ENCODE results near the gene TMEM18. TPM values are rescaled to one million over a fixed set of nuclear protein-coding genes. Genes with fewer than 3 reads are reported as not detected.

Gene TMEM18
- polyA plus RNA-seq (2011; rRNA removed) (29.8 and 40.9 TPM in 2 replicates), polyA minus RNA-seq (2011; rRNA and poly(A)+ RNA removed) (9.4 and 10.8 TPM in 2 replicates)

- peak within 1 kb of the TSS; percentile 99 for H3K4me3 ChIP-seq (ENCODE audit: low read depth, low read length)
- no peaks in the 10 kb centered on the region; the same call in 1 of the 2 replicates for H3K9me3 ChIP-seq (ENCODE audit: control insufficient read depth, insufficient read depth, low read length)
- POLR2A ChIA-PET, result interaction anchor here (0.7 to 1.3 kb wide), 5 partner anchors 10 to 1177 kb away, joined by 3 to 6 read pairs (median 4); no protein-coding TSS in a partner anchor
- H3K27ac ChIP-seq (ENCODE audit: low read depth, low read length), result peak within 1 kb of the TSS; percentile 99
- CTCF ChIA-PET, result interaction anchor here (0.6 to 2.4 kb wide), 4 partner anchors 10 to 869 kb away, joined by 3 to 15 read pairs (median 6); no protein-coding TSS in a partner anchor
- peak; percentile 99 for DNase-seq (ENCODE audit: low read depth, low spot score)
- no peaks in the 10 kb centered on the region for H3K27me3 ChIP-seq (ENCODE audit: control insufficient read depth, insufficient read depth, low read length)
- TF ChIP-seq, protein P1, sequence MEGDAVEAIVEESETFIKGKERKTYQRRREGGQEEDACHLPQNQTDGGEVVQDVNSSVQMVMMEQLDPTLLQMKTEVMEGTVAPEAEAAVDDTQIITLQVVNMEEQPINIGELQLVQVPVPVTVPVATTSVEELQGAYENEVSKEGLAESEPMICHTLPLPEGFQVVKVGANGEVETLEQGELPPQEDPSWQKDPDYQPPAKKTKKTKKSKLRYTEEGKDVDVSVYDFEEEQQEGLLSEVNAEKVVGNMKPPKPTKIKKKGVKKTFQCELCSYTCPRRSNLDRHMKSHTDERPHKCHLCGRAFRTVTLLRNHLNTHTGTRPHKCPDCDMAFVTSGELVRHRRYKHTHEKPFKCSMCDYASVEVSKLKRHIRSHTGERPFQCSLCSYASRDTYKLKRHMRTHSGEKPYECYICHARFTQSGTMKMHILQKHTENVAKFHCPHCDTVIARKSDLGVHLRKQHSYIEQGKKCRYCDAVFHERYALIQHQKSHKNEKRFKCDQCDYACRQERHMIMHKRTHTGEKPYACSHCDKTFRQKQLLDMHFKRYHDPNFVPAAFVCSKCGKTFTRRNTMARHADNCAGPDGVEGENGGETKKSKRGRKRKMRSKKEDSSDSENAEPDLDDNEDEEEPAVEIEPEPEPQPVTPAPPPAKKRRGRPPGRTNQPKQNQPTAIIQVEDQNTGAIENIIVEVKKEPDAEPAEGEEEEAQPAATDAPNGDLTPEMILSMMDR (IDR thresholded peaks at IDR 0.05; ENCODE audit: low read depth, low read length), result peak; percentile 30
These were observed at the start of gene TMEM18 for GRCh38 chr2:677056-677958. Gene TMEM18 (minus strand): TSS chr2:677406. CDS start chr2:677345, 61 bp downstream.

DNA sequence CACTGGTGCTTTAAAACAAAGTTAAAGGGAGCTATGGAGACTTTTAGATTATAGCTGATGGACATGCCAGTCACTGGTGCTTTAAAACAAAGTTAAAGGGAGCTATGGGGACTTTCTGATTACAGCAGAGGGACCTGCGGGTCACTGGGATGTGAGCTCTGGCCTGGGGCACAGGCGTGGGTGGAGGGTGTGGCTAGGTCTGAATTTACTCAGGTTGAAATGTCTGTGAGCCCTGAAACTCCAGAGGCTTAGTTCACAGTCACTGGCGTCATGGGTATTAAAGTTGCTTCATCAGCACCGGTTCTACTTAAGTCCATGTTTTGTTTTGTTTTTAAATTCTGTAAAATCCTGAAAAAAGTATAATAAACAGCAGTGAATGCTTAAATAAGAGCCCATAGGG is 49.0 kb upstream of the TMEM18 start:
- DNase-seq (ENCODE audit: low read depth, low spot score), result no peak
- H3K9me3 ChIP-seq (ENCODE audit: control insufficient read depth, insufficient read depth, low read length), result peaks cover 3% of the 10 kb centered on the region; the same call in 1 of the 2 replicates
- H3K27me3 ChIP-seq (ENCODE audit: control insufficient read depth, insufficient read depth, low read length), result no peaks in the 10 kb centered on the region
- ChIA-PET CTCF (interaction anchor here (1.2 kb wide), 1 partner anchor 11 kb away, joined by 4 read pairs; no protein-coding TSS in a partner anchor), POLR2A (no interaction called here)
- no peak overlapping the region for H3K27ac ChIP-seq (ENCODE audit: low read depth, low read length)
- TF ChIP-seq, protein P1 (IDR thresholded peaks at IDR 0.05; ENCODE audit: low read depth, low read length), result no peak
- no peak overlapping the region for H3K4me3 ChIP-seq (ENCODE audit: low read depth, low read length)

- DNase-seq (ENCODE audit: low read depth, low spot score), result no peak
- TF ChIP-seq, protein P1 (IDR thresholded peaks at IDR 0.05; ENCODE audit: low read depth, low read length), result no peak
- ChIA-PET POLR2A (no interaction called here), CTCF (interaction anchor here (0.7 to 1.2 kb wide), 3 partner anchors 10 to 825 kb away, joined by 4 read pairs; no protein-coding TSS in a partner anchor)
- Histone ChIP-seq H3K27me3 (ENCODE audit: control insufficient read depth, insufficient read depth, low read length) (no peaks in the 10 kb centered on the region), H3K9me3 (ENCODE audit: control insufficient read depth, insufficient read depth, low read length) (no peaks in the 10 kb centered on the region; the same call in 1 of the 2 replicates), H3K27ac (ENCODE audit: low read depth, low read length) (no peak overlapping the region), H3K4me3 (ENCODE audit: low read depth, low read length) (no peak overlapping the region)
These were observed 48.3 kb upstream of the TMEM18 start for GRCh38 chr2:725468-725867.

GRCh38 chr2:723761-724160 is 46.6 kb upstream of the TMEM18 start:
- POLR2A ChIA-PET, result no interaction called here
- H3K27ac ChIP-seq (ENCODE audit: low read depth, low read length), result no peak overlapping the region
- TF ChIP-seq, protein P1 (IDR thresholded peaks at IDR 0.05; ENCODE audit: low read depth, low read length), result no peak
- CTCF ChIA-PET, result no interaction called here
- H3K27me3 ChIP-seq (ENCODE audit: control insufficient read depth, insufficient read depth, low read length), result no peaks in the 10 kb centered on the region
- no peaks in the 10 kb centered on the region; the same call in 1 of the 2 replicates for H3K9me3 ChIP-seq (ENCODE audit: control insufficient read depth, insufficient read depth, low read length)
- no peak for DNase-seq (ENCODE audit: low read depth, low spot score)
- no peak overlapping the region for H3K4me3 ChIP-seq (ENCODE audit: low read depth, low read length)

- Histone ChIP-seq H3K9me3 (ENCODE audit: control insufficient read depth, insufficient read depth, low read length) (no peaks in the 10 kb centered on the region; the same call in 1 of the 2 replicates), H3K27me3 (ENCODE audit: control insufficient read depth, insufficient read depth, low read length) (no peaks in the 10 kb centered on the region), H3K4me3 (ENCODE audit: low read depth, low read length) (no peak overlapping the region), H3K27ac (ENCODE audit: low read depth, low read length) (no peak overlapping the region)
- DNase-seq (ENCODE audit: low read depth, low spot score), result no peak
- CTCF ChIA-PET, result interaction anchor here (0.5 kb wide), 1 partner anchor 9 kb away, joined by 4 read pairs; no protein-coding TSS in a partner anchor
- TF ChIP-seq, protein P1 (IDR thresholded peaks at IDR 0.05; ENCODE audit: low read depth, low read length), result no peak
- POLR2A ChIA-PET, result no interaction called here
These were observed 43.6 kb upstream of the TMEM18 start for GRCh38 chr2:720842-721241.

All from AG04450 (cell line).